WTC11 (cell line): ENCODE results near the gene NUDT22. TPM values are rescaled to one million over a fixed set of nuclear protein-coding genes. Genes with fewer than 3 reads are reported as not detected.

ENCODE experiments used
- ATAC-seq: fragments of 200-7000 bp; cut with Tn5 transposase; 2 replicates; pipeline ENCODE4 v1.10.0; 2021; ENCODE audit warnings: mild to moderate bottlenecking, moderate library complexity
- CTCF ChIA-PET: fragments of 300-600 bp; sonication (Branson Sonifier 250); formaldehyde crosslinking; loops from one replicate; lab custom pipeline; 2021; ENCODE audit warnings: antibody characterized with exemption; lab: Charles Lee
- POLR2A ChIA-PET: fragments of 350-600 bp; sonication (Branson Sonifier 250); formaldehyde crosslinking; loops from one replicate; lab custom pipeline; 2021; ENCODE audit warnings: antibody characterized with exemption; lab: Charles Lee
- DNase-seq: peaks from one replicate; pipeline ENCODE4 v3.0.0; 2021; ENCODE audit warnings: low spot score
- H3K27ac Mint-ChIP-seq: 2 replicates; pipeline ENCODE4 v1.8.0; 2021; ENCODE audit warnings: mixed read lengths
- H3K27me3 Mint-ChIP-seq: 2 replicates; pipeline ENCODE4 v1.8.0; 2021; ENCODE audit warnings: low read depth, mild to moderate bottlenecking, moderate library complexity, mixed read lengths
- H3K36me3 Mint-ChIP-seq: 2 replicates; pipeline ENCODE4 v1.8.0; 2021; ENCODE audit warnings: mixed read lengths
- H3K4me1 Mint-ChIP-seq: 2 replicates; pipeline ENCODE4 v1.8.0; 2022; ENCODE audit warnings: mixed read lengths
- H3K4me3 Mint-ChIP-seq: 2 replicates; pipeline ENCODE4 v1.8.0; 2021; ENCODE audit warnings: mild to moderate bottlenecking, moderate library complexity, mixed read lengths
- H3K9me3 Mint-ChIP-seq: 2 replicates; pipeline ENCODE4 v1.8.0; 2021; ENCODE audit warnings: mixed read lengths
- ATF1 ChIP-seq: sonication (generic); formaldehyde crosslinking; IDR thresholded peaks from 2 replicates; pipeline ENCODE4 v1.8.1; 2023; ENCODE audit warnings: mild to moderate bottlenecking, moderate library complexity, missing genetic modification reagents
- FOXK1 ChIP-seq: sonication (generic); formaldehyde crosslinking; IDR thresholded peaks from 2 replicates; pipeline ENCODE4 v1.8.0; 2022; ENCODE audit warnings: mild to moderate bottlenecking, moderate library complexity, missing genetic modification reagents
- GABPB1 ChIP-seq: sonication (generic); formaldehyde crosslinking; IDR thresholded peaks from 2 replicates; pipeline ENCODE4 v1.8.1; 2023; ENCODE audit warnings: mild to moderate bottlenecking, missing genetic modification reagents
- HMGA2 ChIP-seq: fragments of 250-450 bp; sonication (Bioruptor Pico); IDR thresholded peaks from 2 replicates; pipeline ENCODE4 v1.4.0; 2021; ENCODE audit warnings: mild to moderate bottlenecking, moderate library complexity
- IRF2 ChIP-seq: sonication (generic); formaldehyde crosslinking; IDR thresholded peaks from 2 replicates; pipeline ENCODE4 v1.8.0; 2022; ENCODE audit warnings: low read depth, missing genetic modification reagents, borderline replicate concordance
- SOX15 ChIP-seq: fragments of 250-450 bp; sonication (Bioruptor Pico); IDR thresholded peaks from 2 replicates; pipeline ENCODE4 v1.9.0; 2021; ENCODE audit warnings: mild to moderate bottlenecking
- ZNF232 ChIP-seq: sonication (generic); formaldehyde crosslinking; IDR thresholded peaks from 2 replicates; pipeline ENCODE4 v1.8.0; 2022; ENCODE audit warnings: mild to moderate bottlenecking, missing genetic modification reagents
- ZNF396 ChIP-seq: fragments of 250-450 bp; sonication (Bioruptor Pico); IDR thresholded peaks from 2 replicates; pipeline ENCODE4 v1.8.0; 2021; ENCODE audit warnings: mild to moderate bottlenecking, moderate library complexity, borderline replicate concordance
- ZNF416 ChIP-seq: fragments of 250-450 bp; sonication (Bioruptor Pico); IDR thresholded peaks from 2 replicates; pipeline ENCODE4 v1.9.0; 2021; ENCODE audit warnings: mild to moderate bottlenecking, inconsistent platforms
- total RNA-seq: library from RNA; stranded (reverse); gene quantifications from 3 replicates; pipeline ENCODE4 v1.2.3, GENCODE V29; 2021
- TF ChIP-seq, protein P1 (sequence below): sonication (generic); formaldehyde crosslinking; IDR thresholded peaks from 2 replicates; pipeline ENCODE4 v1.8.0; 2023; ENCODE audit warnings: mild to moderate bottlenecking, missing genetic modification reagents
- TF ChIP-seq, protein P2 (sequence below): sonication (generic); formaldehyde crosslinking; IDR thresholded peaks from 2 replicates; pipeline ENCODE4 v1.8.0; 2023; ENCODE audit warnings: missing genetic modification reagents, mild to moderate bottlenecking, borderline replicate concordance
- TF ChIP-seq, protein P3 (sequence below): sonication (generic); formaldehyde crosslinking; conservative IDR thresholded peaks from 2 replicates; pipeline ENCODE4 v1.8.1; 2023; ENCODE audit warnings: mild to moderate bottlenecking, low read depth, missing genetic modification reagents, moderate library complexity
- TF ChIP-seq, protein P4 (sequence below): sonication (generic); formaldehyde crosslinking; IDR thresholded peaks from 2 replicates; pipeline ENCODE4 v1.8.1; 2023; ENCODE audit warnings: mild to moderate bottlenecking, missing genetic modification reagents, moderate library complexity
- TF ChIP-seq, protein P5 (sequence below): sonication (generic); formaldehyde crosslinking; IDR thresholded peaks from 2 replicates; pipeline ENCODE4 v1.8.1; 2022; ENCODE audit warnings: missing genetic modification reagents, borderline replicate concordance
- TF ChIP-seq, protein P6 (sequence below): fragments of 250-450 bp; sonication (Bioruptor Pico); IDR thresholded peaks from 2 replicates; pipeline ENCODE4 v1.9.0; 2021; ENCODE audit warnings: mild to moderate bottlenecking
- TF ChIP-seq, protein P7 (sequence below): fragments of 250-450 bp; sonication (Bioruptor Pico); IDR thresholded peaks from 2 replicates; pipeline ENCODE4 v1.9.0; 2021; ENCODE audit warnings: moderate library complexity, mild to moderate bottlenecking, inconsistent platforms, borderline replicate concordance

NUDT22 gene
- total RNA-seq, 1 experiment from 2014 or later, result 64.4 TPM

DNA sequence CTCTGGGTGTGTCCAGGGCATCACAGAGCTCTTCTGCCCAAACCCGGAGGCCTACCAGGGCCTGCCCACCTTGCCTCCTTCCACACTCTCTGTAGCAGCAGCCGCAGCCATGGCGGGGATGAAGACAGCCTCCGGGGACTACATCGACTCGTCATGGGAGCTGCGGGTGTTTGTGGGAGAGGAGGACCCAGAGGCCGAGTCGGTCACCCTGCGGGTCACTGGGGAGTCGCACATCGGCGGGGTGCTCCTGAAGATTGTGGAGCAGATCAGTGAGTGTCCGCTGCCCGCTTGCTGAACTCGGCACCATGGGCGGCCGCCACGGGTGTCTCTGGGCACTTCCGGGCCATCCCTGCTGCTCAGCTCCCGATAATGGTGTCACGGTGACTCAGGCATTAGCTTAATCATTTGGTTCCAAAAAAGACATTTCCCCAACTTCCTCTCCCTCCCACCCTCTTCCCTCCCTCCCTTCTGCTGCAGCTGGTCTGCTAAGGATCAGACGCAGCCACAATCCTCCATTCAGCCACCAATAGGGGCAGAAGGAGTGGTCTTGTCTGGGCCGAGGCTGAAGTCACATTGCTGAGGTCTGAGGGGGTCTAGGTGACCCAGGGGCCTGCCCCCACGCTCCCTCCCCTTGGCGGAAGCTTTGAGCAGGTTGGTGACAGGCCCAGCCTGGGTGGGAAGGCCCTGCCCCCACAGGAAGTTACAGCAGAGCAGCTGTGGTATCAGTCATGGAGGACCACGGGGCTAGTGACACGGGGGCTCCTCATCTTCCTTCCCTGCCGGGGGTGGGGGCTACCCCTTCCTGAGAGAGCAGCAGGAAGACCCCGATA, 18.6 kb upstream of the NUDT22 start:
- Mint-ChIP-seq H3K4me1 (peaks cover 6% of the 10 kb centered on the region), H3K27me3 (no peaks in the 10 kb centered on the region), H3K9me3 (no peaks in the 10 kb centered on the region), H3K27ac (no peak overlapping the region), H3K4me3 (no peak overlapping the region), H3K36me3 (peaks cover 25% of the 10 kb centered on the region)
- POLR2A ChIA-PET, result interaction anchor here (1.5 kb wide), 1 partner anchor 12 kb away, joined by 4 read pairs; no protein-coding TSS in a partner anchor
- TF ChIP-seq, protein P1, sequence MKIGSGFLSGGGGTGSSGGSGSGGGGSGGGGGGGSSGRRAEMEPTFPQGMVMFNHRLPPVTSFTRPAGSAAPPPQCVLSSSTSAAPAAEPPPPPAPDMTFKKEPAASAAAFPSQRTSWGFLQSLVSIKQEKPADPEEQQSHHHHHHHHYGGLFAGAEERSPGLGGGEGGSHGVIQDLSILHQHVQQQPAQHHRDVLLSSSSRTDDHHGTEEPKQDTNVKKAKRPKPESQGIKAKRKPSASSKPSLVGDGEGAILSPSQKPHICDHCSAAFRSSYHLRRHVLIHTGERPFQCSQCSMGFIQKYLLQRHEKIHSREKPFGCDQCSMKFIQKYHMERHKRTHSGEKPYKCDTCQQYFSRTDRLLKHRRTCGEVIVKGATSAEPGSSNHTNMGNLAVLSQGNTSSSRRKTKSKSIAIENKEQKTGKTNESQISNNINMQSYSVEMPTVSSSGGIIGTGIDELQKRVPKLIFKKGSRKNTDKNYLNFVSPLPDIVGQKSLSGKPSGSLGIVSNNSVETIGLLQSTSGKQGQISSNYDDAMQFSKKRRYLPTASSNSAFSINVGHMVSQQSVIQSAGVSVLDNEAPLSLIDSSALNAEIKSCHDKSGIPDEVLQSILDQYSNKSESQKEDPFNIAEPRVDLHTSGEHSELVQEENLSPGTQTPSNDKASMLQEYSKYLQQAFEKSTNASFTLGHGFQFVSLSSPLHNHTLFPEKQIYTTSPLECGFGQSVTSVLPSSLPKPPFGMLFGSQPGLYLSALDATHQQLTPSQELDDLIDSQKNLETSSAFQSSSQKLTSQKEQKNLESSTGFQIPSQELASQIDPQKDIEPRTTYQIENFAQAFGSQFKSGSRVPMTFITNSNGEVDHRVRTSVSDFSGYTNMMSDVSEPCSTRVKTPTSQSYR, result no peak
- no peak for TF ChIP-seq IRF2 (CRISPR knock-in tag)
- TF ChIP-seq, protein P2, sequence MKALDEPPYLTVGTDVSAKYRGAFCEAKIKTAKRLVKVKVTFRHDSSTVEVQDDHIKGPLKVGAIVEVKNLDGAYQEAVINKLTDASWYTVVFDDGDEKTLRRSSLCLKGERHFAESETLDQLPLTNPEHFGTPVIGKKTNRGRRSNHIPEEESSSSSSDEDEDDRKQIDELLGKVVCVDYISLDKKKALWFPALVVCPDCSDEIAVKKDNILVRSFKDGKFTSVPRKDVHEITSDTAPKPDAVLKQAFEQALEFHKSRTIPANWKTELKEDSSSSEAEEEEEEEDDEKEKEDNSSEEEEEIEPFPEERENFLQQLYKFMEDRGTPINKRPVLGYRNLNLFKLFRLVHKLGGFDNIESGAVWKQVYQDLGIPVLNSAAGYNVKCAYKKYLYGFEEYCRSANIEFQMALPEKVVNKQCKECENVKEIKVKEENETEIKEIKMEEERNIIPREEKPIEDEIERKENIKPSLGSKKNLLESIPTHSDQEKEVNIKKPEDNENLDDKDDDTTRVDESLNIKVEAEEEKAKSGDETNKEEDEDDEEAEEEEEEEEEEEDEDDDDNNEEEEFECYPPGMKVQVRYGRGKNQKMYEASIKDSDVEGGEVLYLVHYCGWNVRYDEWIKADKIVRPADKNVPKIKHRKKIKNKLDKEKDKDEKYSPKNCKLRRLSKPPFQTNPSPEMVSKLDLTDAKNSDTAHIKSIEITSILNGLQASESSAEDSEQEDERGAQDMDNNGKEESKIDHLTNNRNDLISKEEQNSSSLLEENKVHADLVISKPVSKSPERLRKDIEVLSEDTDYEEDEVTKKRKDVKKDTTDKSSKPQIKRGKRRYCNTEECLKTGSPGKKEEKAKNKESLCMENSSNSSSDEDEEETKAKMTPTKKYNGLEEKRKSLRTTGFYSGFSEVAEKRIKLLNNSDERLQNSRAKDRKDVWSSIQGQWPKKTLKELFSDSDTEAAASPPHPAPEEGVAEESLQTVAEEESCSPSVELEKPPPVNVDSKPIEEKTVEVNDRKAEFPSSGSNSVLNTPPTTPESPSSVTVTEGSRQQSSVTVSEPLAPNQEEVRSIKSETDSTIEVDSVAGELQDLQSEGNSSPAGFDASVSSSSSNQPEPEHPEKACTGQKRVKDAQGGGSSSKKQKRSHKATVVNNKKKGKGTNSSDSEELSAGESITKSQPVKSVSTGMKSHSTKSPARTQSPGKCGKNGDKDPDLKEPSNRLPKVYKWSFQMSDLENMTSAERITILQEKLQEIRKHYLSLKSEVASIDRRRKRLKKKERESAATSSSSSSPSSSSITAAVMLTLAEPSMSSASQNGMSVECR (CRISPR knock-in tag), result no peak
- TF ChIP-seq GABPB1, result no peak
- TF ChIP-seq HMGA2 (CRISPR knock-in tag), result no peak
- TF ChIP-seq, protein P3, sequence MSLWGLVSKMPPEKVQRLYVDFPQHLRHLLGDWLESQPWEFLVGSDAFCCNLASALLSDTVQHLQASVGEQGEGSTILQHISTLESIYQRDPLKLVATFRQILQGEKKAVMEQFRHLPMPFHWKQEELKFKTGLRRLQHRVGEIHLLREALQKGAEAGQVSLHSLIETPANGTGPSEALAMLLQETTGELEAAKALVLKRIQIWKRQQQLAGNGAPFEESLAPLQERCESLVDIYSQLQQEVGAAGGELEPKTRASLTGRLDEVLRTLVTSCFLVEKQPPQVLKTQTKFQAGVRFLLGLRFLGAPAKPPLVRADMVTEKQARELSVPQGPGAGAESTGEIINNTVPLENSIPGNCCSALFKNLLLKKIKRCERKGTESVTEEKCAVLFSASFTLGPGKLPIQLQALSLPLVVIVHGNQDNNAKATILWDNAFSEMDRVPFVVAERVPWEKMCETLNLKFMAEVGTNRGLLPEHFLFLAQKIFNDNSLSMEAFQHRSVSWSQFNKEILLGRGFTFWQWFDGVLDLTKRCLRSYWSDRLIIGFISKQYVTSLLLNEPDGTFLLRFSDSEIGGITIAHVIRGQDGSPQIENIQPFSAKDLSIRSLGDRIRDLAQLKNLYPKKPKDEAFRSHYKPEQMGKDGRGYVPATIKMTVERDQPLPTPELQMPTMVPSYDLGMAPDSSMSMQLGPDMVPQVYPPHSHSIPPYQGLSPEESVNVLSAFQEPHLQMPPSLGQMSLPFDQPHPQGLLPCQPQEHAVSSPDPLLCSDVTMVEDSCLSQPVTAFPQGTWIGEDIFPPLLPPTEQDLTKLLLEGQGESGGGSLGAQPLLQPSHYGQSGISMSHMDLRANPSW (CRISPR knock-in tag), result no peak
- TF ChIP-seq, protein P4, sequence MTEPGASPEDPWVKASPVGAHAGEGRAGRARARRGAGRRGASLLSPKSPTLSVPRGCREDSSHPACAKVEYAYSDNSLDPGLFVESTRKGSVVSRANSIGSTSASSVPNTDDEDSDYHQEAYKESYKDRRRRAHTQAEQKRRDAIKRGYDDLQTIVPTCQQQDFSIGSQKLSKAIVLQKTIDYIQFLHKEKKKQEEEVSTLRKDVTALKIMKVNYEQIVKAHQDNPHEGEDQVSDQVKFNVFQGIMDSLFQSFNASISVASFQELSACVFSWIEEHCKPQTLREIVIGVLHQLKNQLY (CRISPR knock-in tag), result no peak
- TF ChIP-seq FOXK1 (CRISPR knock-in tag), result no peak
- no peak for TF ChIP-seq ZNF396 (CRISPR knock-in tag)
- no peak for TF ChIP-seq ATF1
- no peak for TF ChIP-seq ZNF232 (CRISPR knock-in tag)
- DNase-seq (no peak), ATAC-seq (no peak)
- CTCF ChIA-PET, result interaction anchor here (0.6 to 5.4 kb wide), 10 partner anchors 9 to 556 kb away, joined by 3 to 76 read pairs (median 5); partner anchors contain the start of genes FLRT1, NUDT22, PLCB3 and STIP1

DNA sequence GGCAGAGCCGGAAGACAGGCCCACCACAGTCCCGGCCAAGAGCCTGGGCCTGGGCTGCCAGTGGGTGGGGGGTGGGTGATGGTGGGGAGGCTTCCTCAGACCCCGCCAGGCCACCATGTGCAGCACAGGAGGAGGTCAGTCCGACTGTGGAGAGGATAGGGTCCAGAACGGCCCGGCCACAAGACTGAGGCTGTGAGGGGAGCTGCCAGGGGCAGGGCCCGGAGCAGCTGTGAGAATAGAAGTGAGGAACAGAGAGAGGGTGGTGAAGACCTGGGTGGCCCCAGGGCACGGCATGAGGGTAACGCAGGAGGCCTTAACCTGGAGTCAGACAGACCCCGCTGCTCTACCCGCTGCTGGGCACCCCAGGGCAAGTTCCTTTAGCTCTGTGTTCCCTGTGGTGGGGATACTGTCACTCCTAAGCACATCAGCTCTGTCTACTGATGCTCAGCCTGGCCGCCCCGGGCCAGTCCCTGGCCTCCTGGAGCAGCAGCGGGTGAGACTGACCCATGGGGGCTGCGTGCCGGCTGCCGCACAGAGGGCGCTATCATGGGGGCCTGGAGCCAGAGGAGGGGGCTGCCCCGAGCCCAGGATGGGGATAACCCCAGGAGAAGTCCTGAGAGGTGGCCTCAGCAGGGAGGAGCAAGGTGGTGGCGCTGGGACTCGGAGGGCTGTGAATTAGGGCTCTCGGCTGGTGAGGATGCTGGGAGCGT, 17.8 kb upstream of the NUDT22 start:
- no peak for ATAC-seq
- no peak overlapping the region for H3K27ac Mint-ChIP-seq
- no peaks in the 10 kb centered on the region for H3K27me3 Mint-ChIP-seq
- H3K9me3 Mint-ChIP-seq, result no peaks in the 10 kb centered on the region
- H3K36me3 Mint-ChIP-seq, result peaks cover 18% of the 10 kb centered on the region
- CTCF ChIA-PET, result interaction anchor here (0.6 to 5.4 kb wide), 8 partner anchors 9 to 555 kb away, joined by 3 to 76 read pairs (median 7); partner anchors contain the start of genes FLRT1 and PLCB3
- POLR2A ChIA-PET, result interaction anchor here (1.5 kb wide), 1 partner anchor 11 kb away, joined by 4 read pairs; no protein-coding TSS in a partner anchor
- peaks cover 6% of the 10 kb centered on the region for H3K4me1 Mint-ChIP-seq
- DNase-seq, result no peak
- no peak overlapping the region for H3K4me3 Mint-ChIP-seq
- TF ChIP-seq SOX15, result no peak
- TF ChIP-seq, protein P5, sequence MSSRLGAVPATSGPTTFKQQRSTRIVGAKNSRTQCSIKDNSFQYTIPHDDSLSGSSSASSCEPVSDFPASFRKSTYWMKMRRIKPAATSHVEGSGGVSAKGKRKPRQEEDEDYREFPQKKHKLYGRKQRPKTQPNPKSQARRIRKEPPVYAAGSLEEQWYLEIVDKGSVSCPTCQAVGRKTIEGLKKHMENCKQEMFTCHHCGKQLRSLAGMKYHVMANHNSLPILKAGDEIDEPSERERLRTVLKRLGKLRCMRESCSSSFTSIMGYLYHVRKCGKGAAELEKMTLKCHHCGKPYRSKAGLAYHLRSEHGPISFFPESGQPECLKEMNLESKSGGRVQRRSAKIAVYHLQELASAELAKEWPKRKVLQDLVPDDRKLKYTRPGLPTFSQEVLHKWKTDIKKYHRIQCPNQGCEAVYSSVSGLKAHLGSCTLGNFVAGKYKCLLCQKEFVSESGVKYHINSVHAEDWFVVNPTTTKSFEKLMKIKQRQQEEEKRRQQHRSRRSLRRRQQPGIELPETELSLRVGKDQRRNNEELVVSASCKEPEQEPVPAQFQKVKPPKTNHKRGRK (CRISPR knock-in tag), result no peak
- TF ChIP-seq, protein P6, sequence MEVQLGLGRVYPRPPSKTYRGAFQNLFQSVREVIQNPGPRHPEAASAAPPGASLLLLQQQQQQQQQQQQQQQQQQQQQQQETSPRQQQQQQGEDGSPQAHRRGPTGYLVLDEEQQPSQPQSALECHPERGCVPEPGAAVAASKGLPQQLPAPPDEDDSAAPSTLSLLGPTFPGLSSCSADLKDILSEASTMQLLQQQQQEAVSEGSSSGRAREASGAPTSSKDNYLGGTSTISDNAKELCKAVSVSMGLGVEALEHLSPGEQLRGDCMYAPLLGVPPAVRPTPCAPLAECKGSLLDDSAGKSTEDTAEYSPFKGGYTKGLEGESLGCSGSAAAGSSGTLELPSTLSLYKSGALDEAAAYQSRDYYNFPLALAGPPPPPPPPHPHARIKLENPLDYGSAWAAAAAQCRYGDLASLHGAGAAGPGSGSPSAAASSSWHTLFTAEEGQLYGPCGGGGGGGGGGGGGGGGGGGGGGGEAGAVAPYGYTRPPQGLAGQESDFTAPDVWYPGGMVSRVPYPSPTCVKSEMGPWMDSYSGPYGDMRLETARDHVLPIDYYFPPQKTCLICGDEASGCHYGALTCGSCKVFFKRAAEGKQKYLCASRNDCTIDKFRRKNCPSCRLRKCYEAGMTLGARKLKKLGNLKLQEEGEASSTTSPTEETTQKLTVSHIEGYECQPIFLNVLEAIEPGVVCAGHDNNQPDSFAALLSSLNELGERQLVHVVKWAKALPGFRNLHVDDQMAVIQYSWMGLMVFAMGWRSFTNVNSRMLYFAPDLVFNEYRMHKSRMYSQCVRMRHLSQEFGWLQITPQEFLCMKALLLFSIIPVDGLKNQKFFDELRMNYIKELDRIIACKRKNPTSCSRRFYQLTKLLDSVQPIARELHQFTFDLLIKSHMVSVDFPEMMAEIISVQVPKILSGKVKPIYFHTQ, result no peak
- TF ChIP-seq, protein P7, sequence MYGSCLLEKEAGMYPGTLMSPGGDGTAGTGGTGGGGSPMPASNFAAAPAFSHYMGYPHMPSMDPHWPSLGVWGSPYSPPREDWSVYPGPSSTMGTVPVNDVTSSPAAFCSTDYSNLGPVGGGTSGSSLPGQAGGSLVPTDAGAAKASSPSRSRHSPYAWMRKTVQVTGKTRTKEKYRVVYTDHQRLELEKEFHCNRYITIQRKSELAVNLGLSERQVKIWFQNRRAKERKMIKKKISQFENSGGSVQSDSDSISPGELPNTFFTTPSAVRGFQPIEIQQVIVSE (CRISPR knock-in tag), result no peak
- no peak for TF ChIP-seq ZNF416 (CRISPR knock-in tag)
